Transverse colon (tissue), 4 donors: ENCODE measurements around the gene IRS2. TPM values are rescaled to one million over a fixed set of nuclear protein-coding genes. Genes with fewer than 3 reads are reported as not detected.

Source experiments
- DNase-seq: peaks from one replicate; pipeline ENCODE4 v3.0.0-alpha.2; 2019
- H3K27ac ChIP-seq, 4 donors: fragments of 200-600 bp; sonication (generic); 2 replicates each; pipeline ENCODE4 v1.5.1; 2016 to 2018; ENCODE audit warnings: inconsistent platforms in 4 of 4
- H3K27me3 ChIP-seq: fragments of 200-600 bp; sonication (generic); 2 replicates; pipeline ENCODE4 v1.5.1; 2017; ENCODE audit warnings: inconsistent platforms
- H3K36me3 ChIP-seq, 4 donors: fragments of 200-600 bp; sonication (generic); 2 replicates each; pipeline ENCODE4 v1.5.1; 2017 to 2019; ENCODE audit warnings: inconsistent platforms in 4 of 4
- H3K4me1 ChIP-seq, 4 donors: fragments of 200-600 bp; sonication (generic); 2 replicates each; pipeline ENCODE4 v1.5.1; 2017 to 2020; ENCODE audit warnings: inconsistent platforms in 4 of 4
- H3K4me3 ChIP-seq, 4 donors: fragments of 200-600 bp; sonication (generic); 1 replicate in 1 of 4; 2 replicates in 3 of 4; pipeline versions ENCODE4 v1.5.1 to v1.6.1; 2017 to 2019; ENCODE audit warnings: inconsistent platforms in 4 of 4
- H3K9me3 ChIP-seq, 2 donors: fragments of 200-600 bp; sonication (generic); 2 replicates each; pipeline ENCODE4 v1.5.1; 2017 to 2019; ENCODE audit warnings: inconsistent platforms in 2 of 2
- CTCF ChIP-seq, 5 experiments: fragments of 200-600 bp in 3 of 5; fragments of 450-650 bp in 2 of 5; sonication (generic) in 3 of 5; IDR thresholded peaks; 1 replicate in 2 of 5; 2 replicates in 3 of 5; pipeline ENCODE4 v1.5.1; 2016 to 2017; ENCODE audit warnings: antibody characterized with exemption in 5 of 5, inconsistent platforms in 3 of 5, mild to moderate bottlenecking in 2 of 5, moderate library complexity in 1 of 5
- EP300 ChIP-seq: sonication (generic); formaldehyde crosslinking; IDR thresholded peaks from one replicate; pipeline ENCODE4 v1.6.1; 2017; ENCODE audit warnings: antibody characterized with exemption, low read depth
- POLR2A ChIP-seq: fragments of 450-650 bp; IDR thresholded peaks from one replicate; pipeline ENCODE4 v1.6.1; 2016; ENCODE audit warnings: antibody characterized with exemption, mild to moderate bottlenecking, moderate library complexity
- POLR2AphosphoS5 ChIP-seq, 3 donors: sonication (generic); formaldehyde crosslinking; IDR thresholded peaks; one replicate each; pipeline ENCODE4 v1.6.1; 2016; ENCODE audit warnings: antibody characterized with exemption in 3 of 3
- WGBS, 2 donors: methylation state at CpG; one replicate each; pipeline ENCODE4 v1.1.5; 2018; ENCODE audit warnings: low coverage in 1 of 2; 5-methylcytosine and 5-hydroxymethylcytosine counted together
- in situ Hi-C, 4 donors: fragments of 200-750 bp; cut with MboI; loops; one replicate each; pipeline versions ENCODE4 v1.15.0 to v1.15.1; 2017; ENCODE audit warnings: low sequenced_read_pairs in 3 of 4, low pct_ligation_motif_present in 1 of 4, low pct_unique_long_range_greater_than_20kb in 1 of 4
- intact Hi-C: fragments of 100-400 bp; cut with DNase I; formaldehyde crosslinking; loops from one replicate; pipeline ENCODE4 v1.15.1; 2023; ENCODE audit warnings: low total_unique reads
- total RNA-seq, 4 donors: library from RNA; depleted of rRNA; stranded (reverse); fragments of >200 nt; gene quantifications; one replicate each; pipeline ENCODE4 v1.1.0, GENCODE V29; 2016

The IRS2 gene
- total RNA-seq, 4 donors from 2014 or later: 12.5 to 72.6 (median 28.5) TPM

- in situ Hi-C loops (loop anchor here in 3 of 4 donors (25.0 kb wide), 3 partner anchors 328 to 822 kb away; no protein-coding TSS in a partner anchor), intact Hi-C loops (loop anchor here (5.0 kb wide), 1 partner anchor 323 kb away; no protein-coding TSS in a partner anchor)
- Histone ChIP-seq H3K4me3 (peak overlapping the region; percentile 52 to 89 (median 77)), H3K9me3 (no peaks in the 10 kb centered on the region), H3K4me1 (peaks cover 0 to 58% (median 41%) of the 10 kb centered on the region in 4 donors), H3K27me3 (peaks cover 14% of the 10 kb centered on the region), H3K36me3 (peaks cover 0 to 19% (median 6%) of the 10 kb centered on the region in 4 donors), H3K27ac (peak overlapping the region; percentile 42 to 70 (median 54))
- 74% methylated on average over 73 of the region's 81 CpGs; no CpG with 5 or more reads in 1 of the 2 donors for WGBS, 2 donors
- TF ChIP-seq CTCF (IDR thresholded peaks at IDR 0.05) (no peak), EP300 (no peak), POLR2A (no peak), POLR2AphosphoS5 (IDR thresholded peaks at IDR 0.05) (peak in 2 of 3 donors; percentile 2 to 4)
- DNase-seq: no peak
These were observed 2.4 kb downstream of the IRS2 start for GRCh38 chr13:109783815-109784589.

DNA sequence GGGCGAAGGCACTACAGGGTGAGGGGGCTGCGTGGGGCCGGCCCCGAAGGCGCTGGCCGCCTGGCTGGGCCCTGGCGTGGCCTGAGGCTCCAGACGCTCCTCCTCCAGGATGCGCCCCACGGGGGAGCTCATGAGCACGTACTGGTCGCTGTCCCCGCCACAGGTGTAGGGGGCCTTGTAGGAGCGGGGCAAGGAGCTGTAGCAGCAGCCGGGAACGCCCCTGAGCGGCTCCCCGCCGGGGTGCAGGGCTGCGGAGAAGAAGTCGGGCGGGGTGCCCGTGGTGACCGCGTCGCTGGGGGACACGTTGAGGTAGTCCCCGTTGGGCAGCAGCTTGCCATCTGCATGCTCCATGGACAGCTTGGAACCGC, 3.0 kb downstream of the IRS2 start:
- intact Hi-C loops: loop anchor here (5.0 kb wide), 1 partner anchor 324 kb away; no protein-coding TSS in a partner anchor
- 95% methylated on average over 24 of the region's 29 CpGs; no CpG with 5 or more reads in 1 of the 2 donors for WGBS, 2 donors
- Histone ChIP-seq H3K27me3 (peaks cover 10% of the 10 kb centered on the region), H3K27ac (peak overlapping the region in 1 of 4 donors; percentile 65), H3K4me1 (peaks cover 3 to 63% (median 44%) of the 10 kb centered on the region in 4 donors), H3K4me3 (peak overlapping the region in 2 of 4 donors; percentile 76 to 78), H3K9me3 (no peaks in the 10 kb centered on the region), H3K36me3 (peaks cover 0 to 19% (median 6%) of the 10 kb centered on the region in 4 donors)
- TF ChIP-seq POLR2A (no peak), CTCF (IDR thresholded peaks at IDR 0.05) (no peak), POLR2AphosphoS5 (IDR thresholded peaks at IDR 0.05) (peak in 1 of 3 donors; percentile 10), EP300 (no peak)
- in situ Hi-C loops: loop anchor here in 3 of 4 donors (25.0 kb wide), 3 partner anchors 329 to 821 kb away; no protein-coding TSS in a partner anchor
- no peak for DNase-seq

DNA sequence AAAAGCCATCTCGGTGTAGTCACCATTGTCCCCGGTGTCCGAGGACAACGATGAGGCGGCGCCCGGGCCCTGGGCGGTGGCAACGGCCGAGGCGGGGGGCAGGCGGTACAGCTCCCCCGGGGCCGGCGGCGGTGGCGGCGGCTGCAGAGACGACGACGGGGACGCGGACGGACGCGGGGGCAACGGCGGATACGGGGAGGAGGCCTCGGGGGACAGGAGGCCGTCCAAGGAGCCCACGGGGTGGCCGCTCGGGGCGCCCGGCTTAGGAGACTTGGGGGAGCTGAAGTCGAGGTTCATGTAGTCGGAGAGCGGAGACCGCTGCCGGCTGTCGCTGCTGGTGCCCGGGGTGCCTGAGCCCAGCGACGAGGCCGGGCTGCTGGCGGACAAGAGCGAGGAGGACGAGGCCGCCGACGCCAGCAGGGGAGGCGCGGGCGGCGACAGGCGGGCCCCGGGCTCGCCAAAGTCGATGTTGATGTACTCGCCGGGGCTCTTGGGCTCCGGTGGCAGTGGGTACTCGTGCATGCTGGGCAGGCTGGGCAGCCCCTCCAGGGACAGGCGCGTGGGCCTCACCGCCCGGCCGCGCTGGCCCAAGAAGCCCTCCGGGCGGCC, 3.5 kb downstream of the IRS2 start:
- in situ Hi-C loops: loop anchor here in 3 of 4 donors (25.0 kb wide), 3 partner anchors 329 to 821 kb away; no protein-coding TSS in a partner anchor
- WGBS, 2 donors: 97 to 100% methylated on average over 6 to 72 of the region's 72 CpGs

More for the DNA sequence above, 3.5 kb downstream of the IRS2 start:
- DNase-seq: no peak
- Histone ChIP-seq H3K27me3 (peaks cover 6% of the 10 kb centered on the region), H3K4me3 (peak overlapping the region in 1 of 4 donors; percentile 76), H3K27ac (no peak overlapping the region), H3K9me3 (no peaks in the 10 kb centered on the region), H3K4me1 (peaks cover 8 to 68% (median 47%) of the 10 kb centered on the region in 4 donors), H3K36me3 (peaks cover 0 to 19% (median 6%) of the 10 kb centered on the region in 4 donors)
- intact Hi-C loops: loop anchor here (5.0 kb wide), 1 partner anchor 324 kb away; no protein-coding TSS in a partner anchor
- TF ChIP-seq EP300 (no peak), CTCF (IDR thresholded peaks at IDR 0.05) (no peak), POLR2AphosphoS5 (IDR thresholded peaks at IDR 0.05) (no peak), POLR2A (no peak)
